ENCODE measurements around the gene SLC47A2.
A peak's percentile ranks its signal among the peaks of the same experiment; 100 is the strongest.

Gene SLC47A2

GRCh38 chr17:19646788-19647696 lies 69.3 kb downstream of the SLC47A2 start:
- no peak overlapping the region for H3K9ac ChIP-seq (ENCODE audit: low read length)
- no peaks in the 10 kb centered on the region for H3K36me3 ChIP-seq (ENCODE audit: control insufficient read depth, insufficient read depth, low read length)
- H3K4me3 ChIP-seq (ENCODE audit: low read length), result no peak overlapping the region
- peaks cover 17% of the 10 kb centered on the region for H3K4me1 ChIP-seq (ENCODE audit: control insufficient read depth, insufficient read depth, low read length)
- H3K27me3 ChIP-seq (ENCODE audit: control insufficient read depth, insufficient read depth, low read length), result no peaks in the 10 kb centered on the region
- H3K27ac ChIP-seq (ENCODE audit: low read depth, low read length), result peak overlapping the region; percentile 93

- Histone ChIP-seq H3K27me3 (ENCODE audit: control insufficient read depth, insufficient read depth, low read length) (no peaks in the 10 kb centered on the region), H3K4me3 (ENCODE audit: low read length) (no peak overlapping the region), H3K4me1 (ENCODE audit: control insufficient read depth, insufficient read depth, low read length) (peaks cover 13% of the 10 kb centered on the region), H3K36me3 (ENCODE audit: control insufficient read depth, insufficient read depth, low read length) (no peaks in the 10 kb centered on the region), H3K27ac (ENCODE audit: low read depth, low read length) (no peak overlapping the region), H3K9ac (ENCODE audit: low read length) (no peak overlapping the region)
Measured at GRCh38 chr17:19645734-19646201, 70.6 kb downstream of the SLC47A2 start.

GRCh38 chr17:19644493-19645210 lies 71.7 kb downstream of the SLC47A2 start:
- Histone ChIP-seq H3K4me3 (ENCODE audit: low read length) (no peak overlapping the region), H3K9ac (ENCODE audit: low read length) (no peak overlapping the region), H3K27me3 (ENCODE audit: control insufficient read depth, insufficient read depth, low read length) (no peaks in the 10 kb centered on the region), H3K36me3 (ENCODE audit: control insufficient read depth, insufficient read depth, low read length) (no peaks in the 10 kb centered on the region), H3K27ac (ENCODE audit: low read depth, low read length) (no peak overlapping the region), H3K4me1 (ENCODE audit: control insufficient read depth, insufficient read depth, low read length) (peaks cover 12% of the 10 kb centered on the region)

GRCh38 chr17:19642373-19642893 lies 74.0 kb downstream of the SLC47A2 start:
- H3K27me3 ChIP-seq (ENCODE audit: control insufficient read depth, insufficient read depth, low read length), result no peaks in the 10 kb centered on the region
- H3K9ac ChIP-seq (ENCODE audit: low read length), result no peak overlapping the region
- H3K4me3 ChIP-seq (ENCODE audit: low read length), result no peak overlapping the region
- H3K27ac ChIP-seq (ENCODE audit: low read depth, low read length), result no peak overlapping the region
- no peaks in the 10 kb centered on the region for H3K36me3 ChIP-seq (ENCODE audit: control insufficient read depth, insufficient read depth, low read length)
- H3K4me1 ChIP-seq (ENCODE audit: control insufficient read depth, insufficient read depth, low read length), result peaks cover 6% of the 10 kb centered on the region

GRCh38 chr17:19641687-19642372 lies 74.6 kb downstream of the SLC47A2 start:
- H3K27ac ChIP-seq (ENCODE audit: low read depth, low read length), result no peak overlapping the region
- no peak overlapping the region for H3K4me3 ChIP-seq (ENCODE audit: low read length)
- no peaks in the 10 kb centered on the region for H3K27me3 ChIP-seq (ENCODE audit: control insufficient read depth, insufficient read depth, low read length)
- H3K4me1 ChIP-seq (ENCODE audit: control insufficient read depth, insufficient read depth, low read length), result peaks cover under 1% of the 10 kb centered on the region
- no peaks in the 10 kb centered on the region for H3K36me3 ChIP-seq (ENCODE audit: control insufficient read depth, insufficient read depth, low read length)
- no peak overlapping the region for H3K9ac ChIP-seq (ENCODE audit: low read length)

GRCh38 chr17:19631905-19632304 lies 84.5 kb downstream of the SLC47A2 start:
- Histone ChIP-seq H3K4me3 (ENCODE audit: low read length) (no peak overlapping the region), H3K27ac (ENCODE audit: low read depth, low read length) (no peak overlapping the region), H3K4me1 (ENCODE audit: control insufficient read depth, insufficient read depth, low read length) (no peaks in the 10 kb centered on the region), H3K36me3 (ENCODE audit: control insufficient read depth, insufficient read depth, low read length) (no peaks in the 10 kb centered on the region), H3K27me3 (ENCODE audit: control insufficient read depth, insufficient read depth, low read length) (no peaks in the 10 kb centered on the region), H3K9ac (ENCODE audit: low read length) (no peak overlapping the region)

GRCh38 chr17:19630661-19631060 lies 85.7 kb downstream of the SLC47A2 start:
- Histone ChIP-seq H3K4me1 (ENCODE audit: control insufficient read depth, insufficient read depth, low read length) (no peaks in the 10 kb centered on the region), H3K9ac (ENCODE audit: low read length) (no peak overlapping the region), H3K36me3 (ENCODE audit: control insufficient read depth, insufficient read depth, low read length) (no peaks in the 10 kb centered on the region), H3K27me3 (ENCODE audit: control insufficient read depth, insufficient read depth, low read length) (no peaks in the 10 kb centered on the region), H3K4me3 (ENCODE audit: low read length) (no peak overlapping the region), H3K27ac (ENCODE audit: low read depth, low read length) (no peak overlapping the region)

GRCh38 chr17:19630035-19630434 lies 86.3 kb downstream of the SLC47A2 start:
- H3K4me3 ChIP-seq (ENCODE audit: low read length), result no peak overlapping the region
- H3K27ac ChIP-seq (ENCODE audit: low read depth, low read length), result no peak overlapping the region
- H3K27me3 ChIP-seq (ENCODE audit: control insufficient read depth, insufficient read depth, low read length), result no peaks in the 10 kb centered on the region
- H3K36me3 ChIP-seq (ENCODE audit: control insufficient read depth, insufficient read depth, low read length), result no peaks in the 10 kb centered on the region
- no peaks in the 10 kb centered on the region for H3K4me1 ChIP-seq (ENCODE audit: control insufficient read depth, insufficient read depth, low read length)
- H3K9ac ChIP-seq (ENCODE audit: low read length), result no peak overlapping the region

GRCh38 chr17:19629449-19629848 lies 86.9 kb downstream of the SLC47A2 start:
- no peaks in the 10 kb centered on the region for H3K27me3 ChIP-seq (ENCODE audit: control insufficient read depth, insufficient read depth, low read length)
- H3K9ac ChIP-seq (ENCODE audit: low read length), result no peak overlapping the region
- H3K4me3 ChIP-seq (ENCODE audit: low read length), result no peak overlapping the region
- H3K27ac ChIP-seq (ENCODE audit: low read depth, low read length), result no peak overlapping the region
- H3K4me1 ChIP-seq (ENCODE audit: control insufficient read depth, insufficient read depth, low read length), result no peaks in the 10 kb centered on the region
- no peaks in the 10 kb centered on the region for H3K36me3 ChIP-seq (ENCODE audit: control insufficient read depth, insufficient read depth, low read length)
